Nephron progenitor cell (in vitro differentiated cells): ENCODE results near the gene TRAF4.

ENCODE experiments used
- DNase-seq: peaks from one replicate; pipeline ENCODE4 v3.0.0; 2021
- H3K27ac Mint-ChIP-seq: 2 replicates; pipeline ENCODE4 v1.8.0; 2021; ENCODE audit warnings: mild to moderate bottlenecking, moderate library complexity, mixed read lengths
- H3K27me3 Mint-ChIP-seq: 2 replicates; pipeline ENCODE4 v1.8.0; 2021; ENCODE audit warnings: mild to moderate bottlenecking, low read depth, mixed read lengths; ENCODE audit not compliant: poor library complexity
- H3K36me3 Mint-ChIP-seq: 2 replicates; pipeline ENCODE4 v1.8.0; 2021; ENCODE audit warnings: low read depth, mixed read lengths
- H3K4me1 Mint-ChIP-seq: 2 replicates; pipeline ENCODE4 v1.8.0; 2021; ENCODE audit warnings: mixed read lengths
- H3K4me3 Mint-ChIP-seq: 2 replicates; pipeline ENCODE4 v1.8.0; 2021; ENCODE audit warnings: mild to moderate bottlenecking, moderate library complexity, mixed read lengths
- H3K9me3 Mint-ChIP-seq: 2 replicates; pipeline ENCODE4 v1.8.0; 2021; ENCODE audit warnings: mild to moderate bottlenecking, moderate library complexity, mixed read lengths
- CTCF ChIP-seq: fragments of 200-600 bp; sonication (generic); IDR thresholded peaks from 2 replicates; pipeline ENCODE4 v1.5.0; 2021; ENCODE audit warnings: antibody characterized with exemption

The TRAF4 gene

DNA sequence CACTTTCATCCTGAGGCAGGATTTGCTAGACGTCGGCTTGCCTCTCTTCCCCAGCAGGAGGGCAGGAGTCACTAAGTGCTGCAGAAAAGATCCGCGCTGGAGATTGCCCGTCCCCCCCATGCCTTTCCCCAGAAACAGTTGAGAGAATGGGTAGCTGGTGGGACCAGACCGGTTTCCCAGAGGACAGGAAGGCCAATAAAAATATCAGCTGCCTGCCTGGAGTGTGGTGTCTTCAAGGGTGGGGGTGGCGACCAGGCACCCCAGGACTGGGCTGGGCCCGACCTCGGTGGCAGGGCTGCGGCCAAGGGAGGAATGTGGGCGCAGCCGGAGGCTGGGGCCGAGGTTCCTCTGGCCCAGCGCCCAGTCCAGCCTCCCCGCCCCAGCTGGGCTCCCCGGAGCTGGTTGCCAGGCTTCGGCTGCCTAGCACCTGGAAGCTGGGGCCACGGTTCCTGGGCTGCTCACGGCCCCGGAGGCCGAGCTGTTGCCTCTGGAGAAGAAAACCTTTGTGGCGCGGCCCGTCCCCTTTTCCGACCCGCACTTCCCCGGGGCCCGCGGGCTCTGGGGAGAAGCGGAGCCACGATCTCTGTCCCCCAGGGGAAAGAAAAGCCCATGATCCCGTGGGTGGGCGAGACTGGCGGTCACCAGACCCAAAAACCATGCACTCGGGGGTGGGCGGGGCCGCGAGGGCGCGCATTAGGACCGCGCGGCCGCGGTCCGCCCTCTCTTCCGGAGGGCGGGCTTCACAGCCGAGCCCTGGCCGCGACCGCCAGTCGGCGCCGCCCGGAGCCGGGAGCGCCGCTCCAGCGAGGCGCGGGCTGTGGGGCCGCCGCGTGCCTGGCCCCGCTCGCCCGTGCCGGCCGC lies at the start of gene TRAF4:
TRAF4 (plus strand) TSS at position 769 of the 861 bp plus-strand sequence. CDS start 102 bp downstream, outside the sequence.
- TF ChIP-seq CTCF = no peak
- peaks cover 38% of the 10 kb centered on the region for H3K4me1 Mint-ChIP-seq
- no peaks in the 10 kb centered on the region for H3K27me3 Mint-ChIP-seq
- DNase-seq = peak; percentile 87
- H3K4me3 Mint-ChIP-seq = peak within 1 kb of the TSS; percentile 92
- peak within 1 kb of the TSS; percentile 98 for H3K27ac Mint-ChIP-seq
- peaks cover 11% of the 10 kb centered on the region for H3K36me3 Mint-ChIP-seq
- H3K9me3 Mint-ChIP-seq = no peaks in the 10 kb centered on the region

DNA sequence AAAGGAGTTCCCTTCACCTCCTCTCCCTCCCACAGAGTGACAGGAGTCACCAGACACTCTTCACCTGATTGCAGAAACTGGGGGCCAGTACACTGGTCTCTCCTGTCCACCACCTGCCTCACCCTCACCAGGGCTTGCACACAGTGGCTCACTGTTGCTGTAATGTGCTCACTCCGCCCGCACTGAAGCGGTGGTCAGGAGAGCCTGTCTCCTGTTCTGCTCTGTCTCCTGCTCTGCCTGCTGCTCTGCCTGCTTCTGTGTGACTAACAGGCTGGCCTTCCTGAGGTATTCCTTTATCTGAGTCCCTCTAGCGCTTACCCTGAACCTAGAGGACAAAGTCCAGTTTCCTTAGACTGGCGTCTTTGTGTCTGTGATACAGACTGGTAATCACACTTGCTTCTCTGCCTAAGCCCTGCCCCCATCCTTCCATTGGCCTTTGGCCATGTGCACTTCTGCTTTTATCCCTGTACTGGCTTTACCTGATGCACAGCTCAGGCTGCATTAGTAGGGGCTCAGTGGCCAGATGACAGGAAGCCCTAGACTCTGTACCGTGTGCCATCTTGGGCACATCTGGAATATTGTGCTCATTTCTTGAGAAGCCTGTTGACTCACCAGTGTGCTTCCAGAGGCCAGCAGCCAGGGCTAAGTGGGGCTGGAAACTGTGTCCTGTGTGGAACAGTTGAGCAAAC lies 45.4 kb upstream of the TRAF4 start:
- H3K36me3 Mint-ChIP-seq = peaks cover 77% of the 10 kb centered on the region
- H3K4me1 Mint-ChIP-seq = no peaks in the 10 kb centered on the region
- no peak overlapping the region for H3K4me3 Mint-ChIP-seq
- H3K9me3 Mint-ChIP-seq = no peaks in the 10 kb centered on the region
- DNase-seq = no peak
- peak overlapping the region; percentile 55 for H3K27ac Mint-ChIP-seq
- H3K27me3 Mint-ChIP-seq = peaks cover 4% of the 10 kb centered on the region
- TF ChIP-seq CTCF = no peak

DNA sequence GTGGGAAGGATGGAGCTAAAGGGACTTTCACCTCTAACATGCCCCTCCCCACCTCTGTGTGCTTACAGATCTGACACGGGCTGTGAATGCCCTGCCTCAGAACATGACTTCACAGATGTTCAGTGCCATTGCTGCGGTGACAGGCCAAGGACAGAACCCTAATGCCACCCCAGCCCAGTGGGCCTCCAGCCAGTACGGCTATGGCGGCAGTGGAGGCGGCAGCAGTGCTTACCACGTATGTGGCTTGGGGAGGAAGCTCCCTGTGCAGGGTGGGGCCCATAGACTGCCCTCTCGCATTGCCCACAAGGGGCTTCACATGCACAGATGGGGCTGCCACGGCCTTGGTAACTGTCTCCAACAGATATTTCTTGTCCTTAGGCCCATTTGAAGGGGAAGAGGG lies 43.5 kb upstream of the TRAF4 start:
- H3K27me3 Mint-ChIP-seq = peaks cover 4% of the 10 kb centered on the region
- H3K4me3 Mint-ChIP-seq = no peak overlapping the region
- H3K27ac Mint-ChIP-seq = peak overlapping the region; percentile 83
- peaks cover 5% of the 10 kb centered on the region for H3K4me1 Mint-ChIP-seq
- no peaks in the 10 kb centered on the region for H3K9me3 Mint-ChIP-seq
- no peak for DNase-seq
- peaks cover 59% of the 10 kb centered on the region for H3K36me3 Mint-ChIP-seq
- TF ChIP-seq CTCF = no peak

DNA sequence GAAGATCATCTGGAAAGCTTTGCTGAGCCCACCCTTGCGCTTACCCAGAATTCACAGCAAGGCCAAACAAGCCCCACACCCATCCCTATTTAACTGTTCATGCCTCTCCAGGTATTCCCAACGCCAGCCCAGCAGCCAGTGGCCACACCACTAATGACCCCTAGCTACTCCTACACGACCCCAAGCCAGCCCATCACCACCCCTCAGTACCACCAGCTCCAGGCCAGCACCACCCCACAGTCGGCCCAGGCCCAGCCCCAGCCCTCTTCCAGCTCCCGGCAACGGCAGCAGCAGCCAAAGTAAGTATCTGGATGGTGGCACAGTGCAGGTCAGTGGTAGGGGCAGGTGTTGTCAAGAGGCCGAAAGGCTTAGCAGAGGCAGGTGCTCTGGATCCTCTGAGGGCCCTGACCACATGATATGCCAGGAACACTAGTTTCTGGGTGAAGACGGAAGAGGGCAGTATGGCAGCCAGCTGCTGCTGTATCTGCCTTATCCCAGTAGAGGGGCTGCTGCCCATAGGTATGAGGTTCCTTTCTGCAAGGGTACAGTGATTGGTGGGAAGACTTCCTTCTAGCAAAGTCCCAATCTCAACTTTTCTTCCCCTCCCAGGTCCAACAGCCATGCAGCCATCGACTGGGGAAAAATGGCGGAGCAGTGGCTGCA lies 42.9 kb upstream of the TRAF4 start:
- peak overlapping the region; percentile 83 for H3K27ac Mint-ChIP-seq
- peaks cover 4% of the 10 kb centered on the region for H3K27me3 Mint-ChIP-seq
- H3K4me1 Mint-ChIP-seq = peaks cover 5% of the 10 kb centered on the region
- H3K9me3 Mint-ChIP-seq = no peaks in the 10 kb centered on the region
- H3K4me3 Mint-ChIP-seq = no peak overlapping the region
- peaks cover 54% of the 10 kb centered on the region for H3K36me3 Mint-ChIP-seq
- no peak for TF ChIP-seq CTCF
- no peak for DNase-seq

DNA sequence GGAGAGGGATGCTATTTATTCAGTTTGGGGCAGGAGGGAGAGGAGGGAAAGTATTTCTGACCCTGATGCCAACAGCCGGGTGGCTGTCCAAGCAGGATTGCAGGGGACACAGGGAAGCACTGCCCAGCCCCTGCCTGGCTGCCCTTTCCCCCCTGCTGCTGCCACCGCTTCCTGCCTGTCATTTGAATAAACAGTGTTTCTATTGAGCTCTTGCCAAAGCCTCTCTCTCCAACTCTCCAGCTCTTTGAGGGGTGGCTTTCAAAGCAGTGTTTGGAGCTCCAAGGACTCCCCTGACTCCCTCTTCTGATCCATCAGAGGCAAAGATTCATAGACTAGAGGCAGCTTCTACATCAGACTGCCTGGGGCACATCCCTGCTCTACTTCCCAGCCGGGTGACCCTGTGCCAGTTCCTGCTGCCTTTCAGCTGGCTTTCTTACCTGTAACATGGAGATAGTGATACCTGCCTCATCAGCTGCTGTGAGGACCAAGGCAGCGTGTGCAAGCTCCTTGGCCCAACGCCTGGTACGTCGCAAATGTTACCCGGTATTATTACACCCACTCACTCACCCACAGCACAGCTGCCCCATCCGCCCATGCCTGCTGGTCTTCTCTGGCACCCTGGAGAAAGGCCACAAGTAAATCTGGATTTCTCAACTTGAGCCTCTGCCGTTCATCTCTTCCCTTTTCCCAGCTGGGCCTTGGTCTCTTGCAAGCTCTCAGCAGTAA lies 41.6 kb upstream of the TRAF4 start:
- DNase-seq = no peak
- Mint-ChIP-seq H3K27ac (peak overlapping the region; percentile 97), H3K36me3 (peaks cover 47% of the 10 kb centered on the region), H3K27me3 (peaks cover 4% of the 10 kb centered on the region), H3K9me3 (no peaks in the 10 kb centered on the region), H3K4me1 (peaks cover 8% of the 10 kb centered on the region), H3K4me3 (no peak overlapping the region)
- TF ChIP-seq CTCF = no peak
